HepG2 (cell line): ENCODE data around the gene VAX1. TPM values are rescaled to one million over a fixed set of nuclear protein-coding genes. Genes with fewer than 3 reads are reported as not detected.

Source experiments
- ATAC-seq: fragments of 200-7000 bp; cut with Tn5 transposase; 3 replicates; pipeline ENCODE4 v1.9.1; 2020; ENCODE audit warnings: mild to moderate bottlenecking, moderate library complexity
- BruUV-seq: library from RNA; stranded (reverse); fragments of 400-500 nt; replicated peaks from 2 replicates; lab custom pipeline; 2021; lab: Mats Ljungman, UMichigan
- CTCF ChIA-PET: fragments of 300-600 bp; formaldehyde crosslinking; extraction: SDS; loops from one replicate; lab custom pipeline; 2021; ENCODE audit warnings: low total read pairs, inconsistent platforms, low intra/inter-chr PET ratio; lab: Yijun Ruan, JAX
- POLR2A ChIA-PET: fragments of 350-600 bp; sonication (Branson Sonifier 250); formaldehyde crosslinking; loops from one replicate; lab custom pipeline; 2020; ENCODE audit warnings: antibody characterized with exemption, inconsistent platforms; lab: Yijun Ruan, JAX
- DNase-seq: peaks from one replicate; pipeline ENCODE4 v3.0.0-alpha.2; 2015; ENCODE audit warnings: low spot score
- FAIRE-seq: peaks from 3 replicates; lab custom pipeline; 2011; peaks lifted over from hg19 to GRCh38; lab: Jason Lieb, UNC
- H2AFZ ChIP-seq: one replicate; pipeline ENCODE4 v1.6.1; 2011; ENCODE audit warnings: low read length, inconsistent platforms
- H3K27ac ChIP-seq: fragments of 300-600 bp; 3 replicates; pipeline ENCODE4 v1.8.0; 2011; ENCODE audit warnings: mixed run types, mild to moderate bottlenecking, mixed read lengths, low read length, inconsistent platforms; ENCODE audit not compliant: insufficient read depth; ENCODE audit errors: extremely low read length
- H3K27me3 ChIP-seq, 2 experiments: fragments of 200-600 bp in 1 of 2; 2 replicates in 1 of 2; 3 replicates in 1 of 2; pipeline versions ENCODE4 v1.6.0 to v1.8.0; 2011; ENCODE audit warnings: low read length in 2 of 2, mild to moderate bottlenecking in 2 of 2, moderate library complexity in 2 of 2, inconsistent platforms in 1 of 2; ENCODE audit not compliant: insufficient read depth in 2 of 2, control insufficient read depth in 1 of 2
- H3K36me3 ChIP-seq, 2 experiments: fragments of 200-600 bp in 1 of 2; replicated peaks in 1 of 2; 2 replicates in 1 of 2; 3 replicates in 1 of 2; pipeline versions ENCODE4 v1.5.1 to v1.8.0; 2011; ENCODE audit warnings: low read length in 2 of 2, inconsistent platforms in 1 of 2; ENCODE audit not compliant: insufficient read depth in 2 of 2, control insufficient read depth in 1 of 2
- H3K4me1 ChIP-seq: 2 replicates; pipeline ENCODE4 v1.5.1; 2012; ENCODE audit warnings: low read length, inconsistent platforms; ENCODE audit not compliant: insufficient read depth
- H3K4me2 ChIP-seq: 2 replicates; pipeline ENCODE4 v1.6.0; 2011; ENCODE audit warnings: low read depth, low read length, inconsistent platforms
- H3K4me3 ChIP-seq, 3 experiments: fragments of 200-600 bp in 1 of 3; sonication (generic), shearing (Covaris generic) in 1 of 3; replicated peaks in 1 of 3; 2 replicates each; pipeline ENCODE4 v1.5.1; 2011 to 2016; ENCODE audit warnings: low read length in 3 of 3, inconsistent platforms in 2 of 3, low read depth in 2 of 3, mild to moderate bottlenecking in 2 of 3, control low read depth in 1 of 3, mixed read lengths in 1 of 3; ENCODE audit not compliant: insufficient read depth in 1 of 3
- H3K79me2 ChIP-seq: one replicate; pipeline ENCODE4 v1.6.1; 2011; ENCODE audit warnings: low read length, inconsistent platforms; ENCODE audit not compliant: insufficient read depth
- H3K9ac ChIP-seq: 2 replicates; pipeline ENCODE4 v1.6.0; 2011; ENCODE audit warnings: mild to moderate bottlenecking, low read depth, low read length, inconsistent platforms; ENCODE audit not compliant: insufficient read depth
- H3K9me3 ChIP-seq: 2 replicates; pipeline ENCODE4 v1.5.1; 2012; ENCODE audit warnings: mild to moderate bottlenecking, low read length
- H4K20me1 ChIP-seq: 2 replicates; pipeline ENCODE4 v1.6.0; 2011; ENCODE audit warnings: inconsistent platforms, mild to moderate bottlenecking, low read length, moderate library complexity; ENCODE audit not compliant: insufficient read depth
- HNRNPK ChIP-seq: fragments of 200-400 bp; formaldehyde crosslinking; IDR thresholded peaks from 2 replicates; pipeline ENCODE4 v1.6.1; 2018; ENCODE audit warnings: low read length, low read depth, moderate library complexity, mild to moderate bottlenecking; ENCODE audit not compliant: poor library complexity, severe bottlenecking
- HNRNPL ChIP-seq: fragments of 200-400 bp; formaldehyde crosslinking; IDR thresholded peaks from 2 replicates; pipeline ENCODE4 v1.6.1; 2017; ENCODE audit warnings: mild to moderate bottlenecking, low read depth, low read length
- MBNL3 ChIP-seq: fragments of 250-450 bp; sonication (Bioruptor Pico); conservative IDR thresholded peaks from 2 replicates; pipeline ENCODE4 v1.8.0; 2022; ENCODE audit warnings: mild to moderate bottlenecking, inconsistent platforms
- PHF5A ChIP-seq: IDR thresholded peaks from one replicate; pipeline ENCODE4 v1.6.1; 2018; ENCODE audit warnings: low read depth, missing genetic modification reagents; ENCODE audit not compliant: unreplicated experiment
- RBFOX2 ChIP-seq: fragments of 200-400 bp; formaldehyde crosslinking; IDR thresholded peaks from 2 replicates; pipeline ENCODE4 v1.6.1; 2017; ENCODE audit warnings: low read depth, mild to moderate bottlenecking, low read length
- SNRNP70 ChIP-seq: fragments of 200-400 bp; formaldehyde crosslinking; IDR thresholded peaks from 2 replicates; pipeline ENCODE4 v1.6.1; 2017; ENCODE audit warnings: mild to moderate bottlenecking, low read depth, low read length, moderate library complexity
- ZFP36 ChIP-seq: fragments of 150-350 bp; IDR thresholded peaks from 2 replicates; pipeline ENCODE4 v1.6.1; 2018; ENCODE audit warnings: borderline replicate concordance, low read length, low read depth; ENCODE audit not compliant: partially characterized antibody
- ZKSCAN8 ChIP-seq: IDR thresholded peaks from 2 replicates; pipeline ENCODE4 v1.6.1; 2016; ENCODE audit warnings: borderline replicate concordance, missing genetic modification reagents, missing compliant biosample characterization
- ZNF589 ChIP-seq: sonication (generic); formaldehyde crosslinking; conservative IDR thresholded peaks from 2 replicates; pipeline ENCODE4 v1.8.0; 2022; ENCODE audit warnings: mild to moderate bottlenecking, moderate library complexity, missing genetic modification reagents
- ZNF605 ChIP-seq: sonication (generic); formaldehyde crosslinking; IDR thresholded peaks from 2 replicates; pipeline ENCODE4 v1.8.0; 2022; ENCODE audit warnings: mild to moderate bottlenecking, missing genetic modification reagents
- WGBS: methylation state at CpG from one replicate; pipeline ENCODE4 v1.1.6; 2017; ENCODE audit warnings: low lambda C conversion rate; 5-methylcytosine and 5-hydroxymethylcytosine counted together
- in situ Hi-C: cut with HindIII; loops from 2 replicates; pipeline ENCODE4 v1.10.0; 2017; ENCODE audit warnings: low pct_unique_long_range_greater_than_20kb; ENCODE audit not compliant: extremely low pct_ligation_motif_present
- intact Hi-C: fragments of 100-400 bp; cut with micrococcal nuclease; formaldehyde crosslinking; loops from one replicate; pipeline ENCODE4 v1.10.0; 2022; ENCODE audit not compliant: unreplicated experiment
- polyA plus RNA-seq, 8 experiments: library from polyadenylated mRNA; depleted of rRNA in 3 of 8; stranded (reverse) in 7 of 8; unstranded in 1 of 8; fragments of >200 nt; fragmentation: Illumina TruSeq in 4 of 8; extraction: Trizol in 4 of 8; gene quantifications; 2 replicates each; pipeline versions ENCODE4 v1.2.1 to v1.2.3, GENCODE V29; 2011 to 2016; ENCODE audit warnings: low read depth in 4 of 8, missing spikeins in 1 of 8, mixed read lengths in 1 of 8; ENCODE audit not compliant: insufficient read depth in 1 of 8
- total RNA-seq, 5 experiments: library from RNA; depleted of rRNA; stranded (reverse); fragments of >200 nt; fragmentation: Illumina TruSeq; extraction: Trizol; gene quantifications; 2 replicates each; pipeline ENCODE4 v1.2.3, GENCODE V29; 2016; ENCODE audit warnings: low read depth in 1 of 5

VAX1 gene
- total and polyA plus RNA-seq, 2 of the 13 experiments (the other 11 are each of a cell fraction or from before 2014, with no cell fraction given): not detected

DNA sequence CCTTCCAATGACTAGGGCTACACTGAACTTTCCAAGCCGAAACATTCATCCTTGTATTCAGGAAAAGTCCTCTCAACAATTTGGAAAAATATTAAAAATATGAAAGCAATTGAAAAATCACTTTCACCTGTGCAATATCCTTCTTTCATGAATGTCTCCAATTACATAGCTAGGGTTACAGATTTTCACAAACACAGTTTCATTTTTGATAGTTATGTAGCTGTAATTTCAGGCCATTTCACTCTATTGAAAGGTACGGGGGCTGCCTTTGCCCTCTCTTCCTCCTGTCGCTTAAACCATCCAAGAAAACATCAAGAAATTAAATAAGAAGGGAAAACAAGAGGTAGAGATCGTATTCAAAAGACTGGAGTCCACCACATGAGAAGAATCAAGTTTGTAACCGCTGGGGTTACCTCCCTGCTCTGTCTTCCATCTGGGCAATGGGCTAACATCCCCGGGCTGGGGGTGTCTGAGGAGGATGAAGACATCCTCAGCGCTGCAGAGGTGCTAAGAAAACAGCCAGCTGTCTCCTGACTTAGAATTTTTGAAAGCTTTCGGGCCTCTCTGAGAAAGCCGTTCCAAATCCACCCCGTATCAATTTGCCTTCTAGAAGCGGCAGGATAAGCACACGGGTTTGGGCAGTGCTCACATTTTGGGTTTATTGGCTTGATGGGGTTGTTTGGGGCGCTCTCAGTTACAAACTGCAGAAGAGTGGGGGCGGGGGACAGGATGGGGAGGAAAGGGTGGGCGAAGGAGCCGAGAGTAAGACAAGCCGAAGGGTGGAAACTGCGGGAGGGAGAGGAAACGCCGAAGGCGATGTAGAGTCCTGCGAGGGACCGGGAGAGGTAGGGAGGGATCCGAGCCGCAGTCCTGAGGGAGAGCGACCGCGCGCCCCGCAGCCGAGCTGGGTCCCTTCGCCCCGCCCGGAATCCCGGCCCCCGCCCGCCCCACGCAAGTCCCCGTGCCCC is 24.3 kb upstream of the VAX1 start (continued):
- no peak for TF ChIP-seq HNRNPK
- no peak for TF ChIP-seq RBFOX2
- TF ChIP-seq, all 625 proteins: peak for 2

DNA sequence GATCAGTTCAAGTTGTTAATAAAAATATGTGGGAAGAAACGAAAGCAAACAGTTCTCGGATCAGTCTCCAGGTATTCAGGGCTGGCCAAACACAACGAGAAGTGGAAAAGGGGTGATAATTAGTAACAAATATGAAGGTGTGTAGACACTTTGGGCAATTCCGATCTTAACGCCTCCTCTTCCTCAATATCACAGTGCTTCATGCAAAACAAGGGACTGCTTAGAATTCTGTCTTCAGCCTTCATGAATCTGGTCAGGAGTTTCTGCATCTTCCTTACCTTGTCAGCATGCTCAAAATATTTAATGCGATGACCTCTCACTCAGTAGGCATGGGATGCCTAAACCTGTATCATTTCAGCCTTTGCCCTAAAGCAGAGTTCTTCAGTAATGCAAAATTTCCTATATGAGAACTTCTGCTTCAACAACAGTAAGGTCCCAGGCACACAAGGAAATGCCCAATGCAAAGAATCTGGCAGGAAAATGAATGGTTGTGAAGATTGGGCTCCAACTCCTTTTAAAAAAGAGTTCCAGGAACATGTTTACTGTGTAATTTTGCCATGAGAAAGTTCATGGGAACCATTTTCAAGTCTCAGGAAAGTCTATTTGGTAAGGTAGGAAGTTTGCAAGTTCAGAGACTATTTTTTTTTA is 23.4 kb upstream of the VAX1 start:
- Histone ChIP-seq H3K4me3 (no peak overlapping the region), H3K79me2 (no peaks in the 10 kb centered on the region), H3K9me3 (no peaks in the 10 kb centered on the region), H3K4me1 (peaks cover 17% of the 10 kb centered on the region), H3K27me3 (peaks cover 6 to 77% of the 10 kb centered on the region in 2 experiments; a peak in 4 of 5 replicates), H3K9ac (no peak overlapping the region), H3K4me2 (no peak overlapping the region), H3K27ac (no peak overlapping the region), H2AFZ (no peak overlapping the region), H3K36me3 (no peaks in the 10 kb centered on the region), H4K20me1 (no peaks in the 10 kb centered on the region)
- ChIA-PET POLR2A (no interaction called here), CTCF (no interaction called here)
- 23% methylated on average over 6 of the region's 6 CpGs for WGBS
- DNase-seq (no peak), ATAC-seq (no peak), FAIRE-seq (no peak)
- BruUV-seq: no TSS peak
- in situ Hi-C loops: loop anchor here (10.0 kb wide), 1 partner anchor 157 kb away; the partner anchor contains the start of gene SHTN1
- no peak for TF ChIP-seq HNRNPL
- TF ChIP-seq ZFP36: no peak
- TF ChIP-seq MBNL3 (CRISPR knock-in tag): no peak
- no peak for TF ChIP-seq ZKSCAN8 (CRISPR knock-in tag)
- no peak for TF ChIP-seq ZNF605
- TF ChIP-seq SNRNP70: no peak
- TF ChIP-seq ZNF589 (CRISPR knock-in tag): no peak
- no peak for TF ChIP-seq PHF5A (CRISPR knock-in tag)
- intact Hi-C loops: no loop called here
